Measurements from ENCODE around the gene TRMU.

GRCh38 chr22:46368871-46369715 is 33.6 kb downstream of the TRMU start:
- TF ChIP-seq EZH2 (IDR thresholded peaks at IDR 0.05; ENCODE audit: borderline replicate concordance, low read depth, low read length, poor library complexity, severe bottlenecking) = no peak
- no peak for TF ChIP-seq CTCF (conservative IDR thresholded peaks at IDR 0.05; ENCODE audit: low read depth, low read length)

Data from A673 (cell line).